Measurements from ENCODE around the gene ZBTB47. TPM values are rescaled to one million over a fixed set of nuclear protein-coding genes. Genes with fewer than 3 reads are reported as not detected.

Gene ZBTB47
- total RNA-seq, 2 experiments from 2014 or later: 0.43 to 0.45 TPM

GRCh38 chr3:42685363-42685881 lies 31.9 kb downstream of the ZBTB47 start, which contains the start of gene KLHL40:
KLHL40 (plus strand) TSS chr3:42685537; CDS start chr3:42685619, 82 bp downstream.
- H3K4me3 Mint-ChIP-seq: no peak within 1 kb of the TSS
- POLR2A ChIA-PET: no interaction called here
- H3K4me1 Mint-ChIP-seq (ENCODE audit: low read depth): no peaks in the 10 kb centered on the region
- DNase-seq (no peak), ATAC-seq (no peak)
- intact Hi-C loops (cut with micrococcal nuclease): no loop called here
- TF ChIP-seq CTCF (IDR thresholded peaks at IDR 0.05): no peak
- H3K36me3 Mint-ChIP-seq (ENCODE audit: low read depth): no peaks in the 10 kb centered on the region
- peaks cover 9% of the 10 kb centered on the region for H3K27me3 Mint-ChIP-seq
- H3K9me3 Mint-ChIP-seq: no peaks in the 10 kb centered on the region
- no peak within 1 kb of the TSS for H3K27ac Mint-ChIP-seq
- CTCF ChIA-PET: no interaction called here

GRCh38 chr3:42685891-42686820 lies 32.7 kb downstream of the ZBTB47 start:
- DNase-seq: no peak
- Mint-ChIP-seq H3K36me3 (ENCODE audit: low read depth) (no peaks in the 10 kb centered on the region), H3K27me3 (peaks cover 9% of the 10 kb centered on the region), H3K9me3 (no peaks in the 10 kb centered on the region), H3K4me3 (no peak overlapping the region), H3K4me1 (ENCODE audit: low read depth) (no peaks in the 10 kb centered on the region), H3K27ac (no peak overlapping the region)
- intact Hi-C loops (cut with micrococcal nuclease): no loop called here
- no peak for TF ChIP-seq CTCF (IDR thresholded peaks at IDR 0.05)
- POLR2A ChIA-PET: no interaction called here
- CTCF ChIA-PET: no interaction called here
- ATAC-seq: no peak

GRCh38 chr3:42686832-42687650 lies 33.5 kb downstream of the ZBTB47 start:
- no peak for TF ChIP-seq CTCF (IDR thresholded peaks at IDR 0.05)
- Mint-ChIP-seq H3K27ac (no peak overlapping the region), H3K4me1 (ENCODE audit: low read depth) (no peaks in the 10 kb centered on the region), H3K36me3 (ENCODE audit: low read depth) (no peaks in the 10 kb centered on the region), H3K9me3 (no peaks in the 10 kb centered on the region), H3K27me3 (peaks cover 9% of the 10 kb centered on the region), H3K4me3 (no peak overlapping the region)
- intact Hi-C loops (cut with micrococcal nuclease): no loop called here
- ChIA-PET POLR2A (no interaction called here), CTCF (no interaction called here)
- ATAC-seq (no peak), DNase-seq (no peak)

GRCh38 chr3:42688016-42688415 lies 34.5 kb downstream of the ZBTB47 start:
- POLR2A ChIA-PET: interaction anchor here (0.5 to 0.6 kb wide), 2 partner anchors 11 to 523 kb away, joined by 3 read pairs; no protein-coding TSS in a partner anchor
- ATAC-seq (no peak), DNase-seq (no peak)
- Mint-ChIP-seq H3K9me3 (no peaks in the 10 kb centered on the region), H3K27me3 (peaks cover 5% of the 10 kb centered on the region), H3K4me3 (no peak overlapping the region), H3K4me1 (ENCODE audit: low read depth) (no peaks in the 10 kb centered on the region), H3K27ac (no peak overlapping the region), H3K36me3 (ENCODE audit: low read depth) (no peaks in the 10 kb centered on the region)
- no peak for TF ChIP-seq CTCF (IDR thresholded peaks at IDR 0.05)
- intact Hi-C loops (cut with micrococcal nuclease): no loop called here
- CTCF ChIA-PET: no interaction called here
